ENCODE measurements around the gene NFKB2. TPM values are rescaled to one million over a fixed set of nuclear protein-coding genes. Genes with fewer than 3 reads are reported as not detected.

The NFKB2 gene
- total RNA-seq, 1 donor from 2014 or later = 7.5 TPM

DNA sequence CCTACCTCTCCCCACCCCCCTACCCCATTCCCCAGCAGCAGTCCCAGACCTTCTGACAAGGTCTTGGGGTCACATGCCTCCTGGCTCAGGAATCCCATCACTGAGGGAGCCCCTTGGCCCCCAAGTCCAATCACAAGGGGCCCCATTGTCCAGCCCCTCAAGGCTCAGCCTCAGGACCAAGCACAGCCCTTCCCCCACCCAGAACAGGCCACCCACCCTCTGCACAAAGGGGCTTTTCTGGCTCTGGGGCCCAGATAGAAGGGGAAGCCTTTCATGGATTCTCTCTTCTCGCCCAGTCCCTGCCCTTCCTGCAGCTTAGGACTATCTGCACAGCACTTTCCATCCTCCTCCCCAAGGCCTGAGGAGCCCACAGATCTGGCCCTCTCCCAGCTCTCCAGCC is 29.9 kb downstream of the NFKB2 start:
- H3K4me3 Mint-ChIP-seq (ENCODE audit: unreplicated experiment) = no peak overlapping the region
- H3K9me3 Mint-ChIP-seq (ENCODE audit: unreplicated experiment) = no peaks in the 10 kb centered on the region
- H3K27me3 Mint-ChIP-seq (ENCODE audit: unreplicated experiment) = peaks cover 6% of the 10 kb centered on the region
- H3K27ac Mint-ChIP-seq (ENCODE audit: unreplicated experiment) = peak overlapping the region; percentile 46
- TF ChIP-seq, protein P1, sequence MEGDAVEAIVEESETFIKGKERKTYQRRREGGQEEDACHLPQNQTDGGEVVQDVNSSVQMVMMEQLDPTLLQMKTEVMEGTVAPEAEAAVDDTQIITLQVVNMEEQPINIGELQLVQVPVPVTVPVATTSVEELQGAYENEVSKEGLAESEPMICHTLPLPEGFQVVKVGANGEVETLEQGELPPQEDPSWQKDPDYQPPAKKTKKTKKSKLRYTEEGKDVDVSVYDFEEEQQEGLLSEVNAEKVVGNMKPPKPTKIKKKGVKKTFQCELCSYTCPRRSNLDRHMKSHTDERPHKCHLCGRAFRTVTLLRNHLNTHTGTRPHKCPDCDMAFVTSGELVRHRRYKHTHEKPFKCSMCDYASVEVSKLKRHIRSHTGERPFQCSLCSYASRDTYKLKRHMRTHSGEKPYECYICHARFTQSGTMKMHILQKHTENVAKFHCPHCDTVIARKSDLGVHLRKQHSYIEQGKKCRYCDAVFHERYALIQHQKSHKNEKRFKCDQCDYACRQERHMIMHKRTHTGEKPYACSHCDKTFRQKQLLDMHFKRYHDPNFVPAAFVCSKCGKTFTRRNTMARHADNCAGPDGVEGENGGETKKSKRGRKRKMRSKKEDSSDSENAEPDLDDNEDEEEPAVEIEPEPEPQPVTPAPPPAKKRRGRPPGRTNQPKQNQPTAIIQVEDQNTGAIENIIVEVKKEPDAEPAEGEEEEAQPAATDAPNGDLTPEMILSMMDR (IDR thresholded peaks at IDR 0.05; ENCODE audit: partially characterized antibody, unreplicated experiment) = no peak
- no peak for DNase-seq
- peaks cover 5% of the 10 kb centered on the region for H3K4me1 Mint-ChIP-seq (ENCODE audit: low read depth, unreplicated experiment)
- no peaks in the 10 kb centered on the region for H3K36me3 Mint-ChIP-seq (ENCODE audit: unreplicated experiment)

DNA sequence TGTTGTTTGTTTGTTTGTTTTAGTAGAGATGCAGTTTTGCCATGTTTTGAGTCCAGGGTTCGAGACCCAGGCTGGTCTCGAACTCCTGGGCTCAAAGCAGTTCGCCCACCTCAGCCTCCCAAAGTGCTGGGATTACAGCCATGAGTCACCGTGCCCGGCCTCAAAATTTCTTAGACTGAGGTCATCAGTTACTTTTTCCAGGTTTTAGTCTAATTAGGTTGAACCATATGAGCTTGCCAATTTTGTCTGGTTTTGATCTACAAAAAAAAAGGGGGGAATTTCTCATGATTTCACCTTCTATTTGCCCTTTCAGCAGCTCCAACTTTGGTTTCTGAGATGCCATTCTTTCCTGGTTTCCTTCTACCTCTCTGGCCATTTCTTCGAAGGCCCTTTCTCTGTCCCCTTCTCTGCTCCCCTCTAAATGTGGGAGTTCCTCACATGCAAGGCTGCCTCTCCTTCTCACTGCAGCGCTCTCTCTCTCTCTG is 31.3 kb downstream of the NFKB2 start:
- Mint-ChIP-seq H3K36me3 (ENCODE audit: unreplicated experiment) (no peaks in the 10 kb centered on the region), H3K27ac (ENCODE audit: unreplicated experiment) (no peak overlapping the region), H3K4me1 (ENCODE audit: low read depth, unreplicated experiment) (peaks cover 8% of the 10 kb centered on the region), H3K4me3 (ENCODE audit: unreplicated experiment) (no peak overlapping the region), H3K27me3 (ENCODE audit: unreplicated experiment) (peaks cover 4% of the 10 kb centered on the region), H3K9me3 (ENCODE audit: unreplicated experiment) (peaks cover 2% of the 10 kb centered on the region)
- DNase-seq = no peak
- TF ChIP-seq, protein P1 (IDR thresholded peaks at IDR 0.05; ENCODE audit: partially characterized antibody, unreplicated experiment) = no peak

DNA sequence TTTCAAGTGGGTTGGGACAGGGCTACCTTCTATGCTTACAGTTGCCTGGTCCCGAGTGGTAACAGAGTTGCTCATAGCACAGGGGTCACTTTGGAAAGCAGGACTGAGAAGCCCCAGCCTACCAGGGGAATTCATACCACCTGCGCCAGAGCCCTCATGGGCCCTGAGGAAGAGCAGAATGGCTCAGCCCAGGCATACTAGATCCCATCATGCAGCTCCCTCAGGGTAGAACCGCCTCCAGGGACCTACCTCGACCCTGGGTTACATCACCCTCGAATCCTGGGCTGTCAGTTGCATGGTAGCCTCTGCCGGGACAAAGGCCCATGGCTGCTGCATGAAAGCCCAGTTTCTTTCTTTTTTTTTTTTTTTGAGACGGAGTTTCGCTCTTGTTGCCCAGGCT is 34.0 kb downstream of the NFKB2 start:
- no peak for DNase-seq
- H3K27me3 Mint-ChIP-seq (ENCODE audit: unreplicated experiment) = peaks cover 5% of the 10 kb centered on the region
- TF ChIP-seq, protein P1 (IDR thresholded peaks at IDR 0.05; ENCODE audit: partially characterized antibody, unreplicated experiment) = no peak
- H3K4me3 Mint-ChIP-seq (ENCODE audit: unreplicated experiment) = no peak overlapping the region
- peaks cover 4% of the 10 kb centered on the region for H3K9me3 Mint-ChIP-seq (ENCODE audit: unreplicated experiment)
- no peak overlapping the region for H3K27ac Mint-ChIP-seq (ENCODE audit: unreplicated experiment)
- no peaks in the 10 kb centered on the region for H3K36me3 Mint-ChIP-seq (ENCODE audit: unreplicated experiment)
- peaks cover 8% of the 10 kb centered on the region for H3K4me1 Mint-ChIP-seq (ENCODE audit: low read depth, unreplicated experiment)

DNA sequence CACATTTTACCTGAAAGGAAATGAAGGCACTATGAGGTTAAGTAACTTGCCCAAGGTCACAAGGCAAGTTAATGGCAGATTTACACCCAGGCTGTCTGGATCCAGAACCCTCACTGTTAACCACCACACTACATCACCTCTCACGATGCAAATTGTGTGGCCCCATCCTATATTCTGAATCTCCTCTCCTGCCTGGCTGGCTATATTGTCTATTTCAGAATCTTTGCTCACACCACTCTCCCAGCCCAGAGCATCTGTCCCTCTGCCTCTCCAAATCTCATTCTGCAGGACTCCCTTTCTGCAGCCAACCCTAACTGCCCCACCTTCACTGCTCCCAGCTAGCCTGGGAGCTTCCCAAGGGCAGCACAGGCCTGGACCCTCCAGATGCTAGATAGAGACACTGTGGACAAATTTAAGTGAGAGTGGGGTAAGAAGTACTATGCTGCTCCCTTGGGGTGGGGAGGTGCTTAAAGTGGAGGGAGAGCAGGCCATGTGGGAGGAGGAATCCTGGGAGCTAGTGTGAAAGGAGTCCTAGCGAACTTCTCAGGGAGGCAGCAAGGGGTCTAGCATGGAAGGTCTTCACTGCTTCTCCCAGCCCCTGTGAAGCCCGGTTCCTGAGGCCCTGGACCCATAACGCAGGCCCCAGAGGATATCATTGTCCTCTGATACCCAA is 36.1 kb downstream of the NFKB2 start:
- Mint-ChIP-seq H3K27me3 (ENCODE audit: unreplicated experiment) (peaks cover 13% of the 10 kb centered on the region), H3K9me3 (ENCODE audit: unreplicated experiment) (peaks cover 7% of the 10 kb centered on the region), H3K27ac (ENCODE audit: unreplicated experiment) (peak overlapping the region; percentile 97), H3K4me1 (ENCODE audit: low read depth, unreplicated experiment) (peaks cover 8% of the 10 kb centered on the region), H3K4me3 (ENCODE audit: unreplicated experiment) (peak overlapping the region; percentile 98), H3K36me3 (ENCODE audit: unreplicated experiment) (no peaks in the 10 kb centered on the region)
- TF ChIP-seq, protein P1 (IDR thresholded peaks at IDR 0.05; ENCODE audit: partially characterized antibody, unreplicated experiment) = no peak
- DNase-seq = no peak

DNA sequence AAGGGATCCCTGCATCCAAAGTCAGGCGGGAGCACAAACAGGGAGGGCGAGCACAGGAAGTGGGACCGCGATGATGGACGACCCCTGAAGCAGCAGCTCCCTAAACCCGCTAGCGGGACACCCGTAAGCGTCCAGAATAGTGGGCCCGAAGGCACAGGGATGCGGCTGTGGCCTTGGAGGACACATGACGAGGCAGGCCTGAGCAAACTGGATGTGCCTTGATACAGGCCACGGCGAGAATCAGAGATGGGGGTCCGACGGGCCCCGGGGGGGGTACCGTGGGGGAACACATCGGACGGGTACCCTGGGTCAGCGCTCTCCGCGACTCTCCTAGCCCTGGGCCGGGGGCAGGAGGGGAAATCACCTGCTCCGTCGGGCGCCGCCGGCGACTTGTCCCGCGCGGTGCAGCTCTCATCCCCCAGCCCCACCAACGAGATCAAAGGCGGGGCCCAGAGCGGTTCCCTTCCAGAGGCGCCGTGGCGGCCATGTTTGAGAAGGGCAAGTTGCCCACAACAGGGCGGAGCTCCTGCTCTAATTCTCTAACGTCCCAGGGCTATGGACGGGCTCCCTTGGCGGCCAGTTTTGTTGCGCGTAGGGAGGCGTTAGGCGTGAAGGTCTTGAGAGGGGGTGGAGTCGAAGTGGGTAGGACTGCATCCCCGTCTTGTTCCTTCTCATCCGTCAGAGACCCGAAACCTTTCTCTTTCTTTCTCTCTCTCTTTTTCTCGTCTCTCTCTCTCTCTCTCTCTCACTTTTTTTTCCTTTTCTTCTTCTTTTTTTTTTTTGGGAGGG is 36.9 kb downstream of the NFKB2 start, which contains the start of gene CUEDC2:
TSS of gene CUEDC2 (minus strand) at position 413 of the 789 bp plus-strand sequence. CDS start 7,386 bp downstream, outside the sequence.
- Mint-ChIP-seq H3K36me3 (ENCODE audit: unreplicated experiment) (no peaks in the 10 kb centered on the region), H3K9me3 (ENCODE audit: unreplicated experiment) (peaks cover 7% of the 10 kb centered on the region), H3K27me3 (ENCODE audit: unreplicated experiment) (peaks cover 15% of the 10 kb centered on the region), H3K27ac (ENCODE audit: unreplicated experiment) (peak within 1 kb of the TSS; percentile 97), H3K4me1 (ENCODE audit: low read depth, unreplicated experiment) (peaks cover 8% of the 10 kb centered on the region), H3K4me3 (ENCODE audit: unreplicated experiment) (peak within 1 kb of the TSS; percentile 98)
- peak; percentile 98 for DNase-seq
- TF ChIP-seq, protein P1 (IDR thresholded peaks at IDR 0.05; ENCODE audit: partially characterized antibody, unreplicated experiment) = no peak
